ENCODE results near the gene CRYBA2.

GRCh38 chr2:218963601-218964000, 29.6 kb downstream of the CRYBA2 start:
- TF ChIP-seq TAF1 (IDR thresholded peaks at IDR 0.05; ENCODE audit: borderline replicate concordance, insufficient read depth, low read length) = no peak
- no peak for TF ChIP-seq POLR2AphosphoS5 (IDR thresholded peaks at IDR 0.05; ENCODE audit: low read depth, low read length)

Data from PFSK-1 (cell line).